Testis (tissue), 3 donors: Measurements from ENCODE around the gene DCP1B. TPM values are rescaled to one million over a fixed set of nuclear protein-coding genes. Genes with fewer than 3 reads are reported as not detected.
"Not testable (repeated sequence)": the region's sequence is repeated elsewhere in the genome, so short reads cannot be mapped to it uniquely, and the experiment has no call there.

Experiments
- DNase-seq: peaks from one replicate; pipeline ENCODE4 v3.0.0-alpha.2; 2019
- H3K27ac ChIP-seq, 2 donors: fragments of 200-600 bp; sonication (generic); one replicate each; pipeline ENCODE4 v1.5.1; 2019
- H3K27me3 ChIP-seq: fragments of 200-600 bp; sonication (generic); one replicate; pipeline ENCODE4 v1.5.1; 2019
- H3K36me3 ChIP-seq: fragments of 200-600 bp; sonication (generic); one replicate; pipeline ENCODE4 v1.5.1; 2017; ENCODE audit warnings: low read depth; ENCODE audit errors: missing control alignments
- H3K4me1 ChIP-seq: fragments of 200-600 bp; sonication (generic); one replicate; pipeline ENCODE4 v1.5.1; 2019
- H3K4me3 ChIP-seq, 2 donors: fragments of 200-600 bp; sonication (generic); one replicate each; pipeline ENCODE4 v1.5.1; 2017 to 2019
- H3K9me3 ChIP-seq: fragments of 200-600 bp; sonication (generic); one replicate; pipeline ENCODE4 v1.5.1; 2017
- POLR2A ChIP-seq: fragments of 450-650 bp; IDR thresholded peaks from one replicate; pipeline ENCODE4 v1.6.1; 2017; ENCODE audit warnings: antibody characterized with exemption, mild to moderate bottlenecking, moderate library complexity
- WGBS, 2 donors: methylation state at CpG; one replicate each; pipeline ENCODE4 v1.1.5; 2018; 5-methylcytosine and 5-hydroxymethylcytosine counted together
- intact Hi-C: fragments of 100-400 bp; cut with DNase I; formaldehyde crosslinking; loops from one replicate; pipeline ENCODE4 v1.15.1; 2023; ENCODE audit warnings: low total_unique reads
- polyA plus RNA-seq: library from polyadenylated mRNA; stranded (reverse); fragments of 350-450 nt; fragmentation: Illumina TruSeq; extraction: RNeasy Lipid Tissue Mini Kit (QIAGEN cat#74804); gene quantifications from one replicate; pipeline ENCODE4 v1.2.3, GENCODE V29; 2014; ENCODE audit warnings: low read depth, low replicate concordance; ENCODE audit not compliant: insufficient read depth
- total RNA-seq, 2 donors: library from RNA; depleted of rRNA; stranded (reverse); fragments of >200 nt; gene quantifications; one replicate each; pipeline ENCODE4 v1.2.3, GENCODE V29; 2016
- TF ChIP-seq, protein P1 (sequence below), 3 experiments: fragments of 450-650 bp in 2 of 3; fragments of 200-600 bp in 1 of 3; sonication (generic) in 1 of 3; IDR thresholded peaks; one replicate each; pipeline ENCODE4 v1.5.1; 2016 to 2019; ENCODE audit warnings: antibody characterized with exemption in 3 of 3, mild to moderate bottlenecking in 2 of 3, moderate library complexity in 1 of 3

The DCP1B gene
- total and polyA plus RNA-seq, 3 donors from 2014 or later: 36.6 to 56.1 (median 40.0) TPM

DNA sequence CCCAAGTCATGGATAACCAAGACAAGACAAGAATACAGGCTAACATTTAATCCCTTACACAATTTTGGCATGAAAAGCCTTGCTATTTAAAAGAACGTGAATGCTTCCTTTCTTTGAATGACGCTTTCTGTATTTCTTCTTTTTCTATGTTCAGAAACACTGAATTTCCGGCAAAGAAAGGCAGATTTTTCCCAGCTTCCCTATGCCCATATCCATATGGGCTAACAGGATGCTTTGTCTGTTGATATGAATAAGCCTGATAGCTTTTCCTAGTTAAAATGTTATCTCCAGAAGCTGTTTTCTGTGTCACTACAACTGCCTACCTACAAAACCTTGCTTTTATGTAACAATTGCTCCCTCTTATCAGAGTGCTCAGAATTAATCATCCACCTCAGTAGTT, 47.5 kb downstream of the DCP1B start:
- intact Hi-C loops: no loop called here
- TF ChIP-seq, protein P1, sequence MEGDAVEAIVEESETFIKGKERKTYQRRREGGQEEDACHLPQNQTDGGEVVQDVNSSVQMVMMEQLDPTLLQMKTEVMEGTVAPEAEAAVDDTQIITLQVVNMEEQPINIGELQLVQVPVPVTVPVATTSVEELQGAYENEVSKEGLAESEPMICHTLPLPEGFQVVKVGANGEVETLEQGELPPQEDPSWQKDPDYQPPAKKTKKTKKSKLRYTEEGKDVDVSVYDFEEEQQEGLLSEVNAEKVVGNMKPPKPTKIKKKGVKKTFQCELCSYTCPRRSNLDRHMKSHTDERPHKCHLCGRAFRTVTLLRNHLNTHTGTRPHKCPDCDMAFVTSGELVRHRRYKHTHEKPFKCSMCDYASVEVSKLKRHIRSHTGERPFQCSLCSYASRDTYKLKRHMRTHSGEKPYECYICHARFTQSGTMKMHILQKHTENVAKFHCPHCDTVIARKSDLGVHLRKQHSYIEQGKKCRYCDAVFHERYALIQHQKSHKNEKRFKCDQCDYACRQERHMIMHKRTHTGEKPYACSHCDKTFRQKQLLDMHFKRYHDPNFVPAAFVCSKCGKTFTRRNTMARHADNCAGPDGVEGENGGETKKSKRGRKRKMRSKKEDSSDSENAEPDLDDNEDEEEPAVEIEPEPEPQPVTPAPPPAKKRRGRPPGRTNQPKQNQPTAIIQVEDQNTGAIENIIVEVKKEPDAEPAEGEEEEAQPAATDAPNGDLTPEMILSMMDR (IDR thresholded peaks at IDR 0.05): no peak
- no peak for TF ChIP-seq POLR2A
- Histone ChIP-seq H3K27me3 (no peaks in the 10 kb centered on the region), H3K27ac (no peak overlapping the region), H3K9me3 (no peaks in the 10 kb centered on the region), H3K36me3 (no peaks in the 10 kb centered on the region), H3K4me3 (no peak overlapping the region), H3K4me1 (no peaks in the 10 kb centered on the region)
- WGBS, 2 donors: 76 to 77% methylated on average over 3 of the region's 3 CpGs
- DNase-seq: no peak

DNA sequence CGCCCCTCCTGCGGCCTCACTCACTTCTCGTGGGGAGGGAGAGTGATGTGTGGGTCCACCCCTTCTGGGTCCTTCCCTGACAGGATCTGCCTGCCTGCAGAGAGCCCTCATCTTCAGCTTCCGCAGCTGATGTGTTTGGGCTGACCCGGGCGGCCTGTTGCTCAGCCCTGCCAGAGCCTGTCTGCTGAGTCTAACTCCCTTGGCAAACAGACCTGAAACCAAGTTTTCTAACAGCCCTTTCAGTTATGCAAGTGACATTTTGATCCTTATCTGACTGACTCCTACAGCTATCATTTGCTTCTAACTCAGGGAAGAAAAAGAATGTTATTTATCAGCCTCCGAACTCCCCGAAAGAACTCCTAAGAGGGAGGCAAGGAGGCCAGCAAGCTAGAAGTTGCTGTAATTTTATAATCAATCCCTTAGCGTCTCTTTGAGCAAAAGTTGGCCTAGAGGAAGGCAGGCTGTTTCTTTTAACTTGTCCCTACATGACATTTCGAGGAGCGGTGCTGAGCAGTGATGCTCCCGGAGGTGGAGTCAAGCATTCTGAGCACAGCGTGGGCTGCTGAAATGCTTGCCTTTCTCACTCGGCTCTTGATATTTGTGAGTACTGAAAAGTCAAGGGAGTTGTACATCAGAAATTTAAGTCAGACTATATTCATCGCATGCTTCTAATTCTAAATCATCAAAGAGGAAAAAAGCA, 54.3 kb downstream of the DCP1B start:
- no peak for DNase-seq

DNA sequence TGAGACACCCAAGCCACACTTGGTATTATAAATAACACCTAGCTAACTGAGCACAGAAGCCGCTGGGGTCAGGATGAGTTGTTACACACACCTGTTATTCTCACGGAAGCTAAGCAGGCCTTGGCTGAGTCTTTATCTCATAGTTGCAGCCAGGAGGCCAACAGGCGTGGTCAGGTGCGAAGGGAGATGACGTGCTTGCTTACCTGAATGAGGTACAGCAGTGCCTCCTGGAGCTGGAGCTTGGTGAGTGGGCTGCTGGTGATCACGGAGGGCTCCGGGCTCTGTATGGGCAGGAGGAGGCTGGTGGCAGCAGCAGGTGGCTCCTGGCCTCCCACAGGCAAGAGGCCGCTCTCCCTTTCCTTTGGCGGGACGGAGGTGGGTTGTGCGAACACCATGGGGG, 55.4 kb downstream of the DCP1B start:
- no peaks in the 10 kb centered on the region for H3K27me3 ChIP-seq
- 95 to 98% methylated on average over 11 of the region's 11 CpGs for WGBS, 2 donors
- TF ChIP-seq, protein P1 (IDR thresholded peaks at IDR 0.05): no peak
- TF ChIP-seq POLR2A: no peak
- DNase-seq: no peak
- no peak overlapping the region for H3K4me3 ChIP-seq
- no peak overlapping the region for H3K27ac ChIP-seq
- no peaks in the 10 kb centered on the region for H3K36me3 ChIP-seq
- H3K9me3 ChIP-seq: no peaks in the 10 kb centered on the region
- peaks cover 4% of the 10 kb centered on the region for H3K4me1 ChIP-seq
- intact Hi-C loops: no loop called here

More for the DNA sequence above, 54.3 kb downstream of the DCP1B start:
- H3K4me3 ChIP-seq: no peak overlapping the region
- no peak overlapping the region for H3K27ac ChIP-seq
- H3K9me3 ChIP-seq: no peaks in the 10 kb centered on the region
- H3K27me3 ChIP-seq: no peaks in the 10 kb centered on the region
- H3K4me1 ChIP-seq: peaks cover 4% of the 10 kb centered on the region
- no peaks in the 10 kb centered on the region for H3K36me3 ChIP-seq
- TF ChIP-seq POLR2A: no peak
- TF ChIP-seq, protein P1 (IDR thresholded peaks at IDR 0.05): no peak
- WGBS, 2 donors: 77 to 80% methylated on average over 15 of the region's 15 CpGs
- intact Hi-C loops: no loop called here

DNA sequence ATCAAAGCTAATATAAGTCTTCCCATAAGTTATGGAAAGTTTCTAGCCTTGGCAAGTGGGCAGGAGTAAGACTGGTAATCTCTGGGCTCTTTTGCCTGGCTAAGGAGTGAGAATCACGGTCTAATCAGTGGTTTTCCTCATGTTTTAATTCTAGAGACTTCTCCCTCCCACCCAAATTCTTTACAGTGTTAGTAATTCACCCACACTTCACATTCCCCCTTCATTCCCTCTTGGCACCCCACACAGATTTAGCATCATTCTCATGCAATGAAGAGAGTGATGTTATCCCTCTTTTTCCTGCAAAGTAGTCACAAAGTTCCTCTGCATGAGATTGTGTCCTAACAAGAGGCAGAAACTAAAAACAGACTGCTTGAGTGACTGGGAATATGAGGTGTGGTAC, 57.2 kb downstream of the DCP1B start:
- no peak for TF ChIP-seq POLR2A
- TF ChIP-seq, protein P1 (IDR thresholded peaks at IDR 0.05): no peak
- Histone ChIP-seq H3K27me3 (no peaks in the 10 kb centered on the region), H3K4me1 (peaks cover 4% of the 10 kb centered on the region), H3K4me3 (no peak overlapping the region), H3K27ac (no peak overlapping the region), H3K9me3 (no peaks in the 10 kb centered on the region), H3K36me3 (no peaks in the 10 kb centered on the region)
- WGBS, 2 donors: 0 to 26% methylated on average over 1 of the region's 1 CpG
- intact Hi-C loops: no loop called here
- DNase-seq: no peak

DNA sequence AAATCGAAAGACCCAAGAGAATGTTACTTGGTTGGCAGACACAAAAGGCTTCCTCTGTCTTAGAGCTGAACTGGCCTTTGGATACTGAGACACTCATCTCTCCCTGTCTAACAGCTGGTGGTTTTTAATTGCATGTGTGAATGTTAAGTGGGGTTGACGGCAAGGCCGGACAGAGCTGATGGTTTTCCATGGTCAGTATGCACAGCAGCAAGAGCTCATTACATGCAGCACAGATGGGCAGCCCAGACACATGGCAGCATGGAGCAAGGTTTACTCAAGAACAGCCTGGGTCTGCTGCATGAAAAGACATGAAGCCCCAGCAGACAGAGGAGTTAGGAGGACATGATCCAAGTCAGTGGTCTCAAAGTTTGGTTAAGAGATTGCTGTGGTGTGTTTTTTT, 58.0 kb downstream of the DCP1B start:
- intact Hi-C loops: no loop called here
- Histone ChIP-seq H3K4me3 (no peak overlapping the region), H3K36me3 (no peaks in the 10 kb centered on the region), H3K27me3 (no peaks in the 10 kb centered on the region), H3K4me1 (peaks cover 4% of the 10 kb centered on the region), H3K27ac (no peak overlapping the region), H3K9me3 (no peaks in the 10 kb centered on the region)
- TF ChIP-seq POLR2A: no peak
- TF ChIP-seq, protein P1 (IDR thresholded peaks at IDR 0.05): no peak
- 81 to 92% methylated on average over 3 of the region's 3 CpGs for WGBS, 2 donors
- DNase-seq: no peak

DNA sequence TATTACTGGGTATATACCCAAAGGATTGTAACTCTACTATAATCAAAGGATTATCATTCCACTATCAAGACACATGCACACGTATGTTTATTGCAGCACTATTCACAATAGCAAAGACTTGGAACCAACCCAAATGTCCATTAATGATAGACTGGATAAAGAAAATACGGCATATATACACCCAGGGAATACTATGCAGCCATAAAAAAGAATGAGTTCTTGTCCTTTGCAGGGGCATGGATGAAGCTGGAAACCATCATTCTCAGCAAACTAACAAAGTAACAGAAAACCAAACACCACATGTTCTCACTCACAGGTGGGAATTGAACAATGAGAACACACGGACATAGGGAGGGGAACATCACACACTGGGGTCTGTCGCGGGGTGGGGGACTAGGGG, 58.8 kb downstream of the DCP1B start:
- WGBS, 2 donors: 97 to 98% methylated on average over 5 of the region's 5 CpGs
- H3K27ac ChIP-seq, H3K27me3 ChIP-seq, intact Hi-C loops, H3K4me3 ChIP-seq, H3K36me3 ChIP-seq, DNase-seq, H3K4me1 ChIP-seq, H3K9me3 ChIP-seq: not testable (repeated sequence)
